ENCODE measurements around the gene LOX.

DNA sequence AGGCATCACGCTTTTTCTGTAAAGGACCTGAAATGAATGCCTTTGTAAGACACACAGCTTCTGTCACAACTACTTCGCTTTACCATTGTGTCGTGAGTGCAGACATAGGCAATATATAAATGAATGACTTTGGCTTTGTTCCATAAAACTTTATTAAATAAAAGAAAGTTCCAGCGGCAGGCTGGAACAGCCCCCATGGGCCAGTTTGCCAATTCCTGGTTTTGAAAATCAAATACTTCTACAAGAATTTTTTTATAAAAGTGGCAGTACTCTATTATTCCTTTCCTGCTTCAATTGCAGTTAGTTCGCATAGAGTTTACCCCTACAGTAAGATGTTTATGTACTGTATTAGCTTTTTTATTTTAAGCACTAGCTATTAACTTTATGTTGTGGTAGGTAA lies 62.6 kb downstream of the LOX start:
- TF ChIP-seq RCOR1 (IDR thresholded peaks at IDR 0.05; ENCODE audit: borderline replicate concordance in 1 of 2, low read depth in 2 of 2, low read length in 2 of 2) (no peak), ATF1 (CRISPR knock-in tag; IDR thresholded peaks at IDR 0.05) (no peak), ATF1 (tag; IDR thresholded peaks at IDR 0.05) (no peak), SMAD1 (IDR thresholded peaks at IDR 0.05; ENCODE audit: low read depth, low read length, partially characterized antibody) (no peak), CTBP1 (IDR thresholded peaks at IDR 0.05; ENCODE audit: borderline replicate concordance) (no peak)
- TF ChIP-seq, protein P1, sequence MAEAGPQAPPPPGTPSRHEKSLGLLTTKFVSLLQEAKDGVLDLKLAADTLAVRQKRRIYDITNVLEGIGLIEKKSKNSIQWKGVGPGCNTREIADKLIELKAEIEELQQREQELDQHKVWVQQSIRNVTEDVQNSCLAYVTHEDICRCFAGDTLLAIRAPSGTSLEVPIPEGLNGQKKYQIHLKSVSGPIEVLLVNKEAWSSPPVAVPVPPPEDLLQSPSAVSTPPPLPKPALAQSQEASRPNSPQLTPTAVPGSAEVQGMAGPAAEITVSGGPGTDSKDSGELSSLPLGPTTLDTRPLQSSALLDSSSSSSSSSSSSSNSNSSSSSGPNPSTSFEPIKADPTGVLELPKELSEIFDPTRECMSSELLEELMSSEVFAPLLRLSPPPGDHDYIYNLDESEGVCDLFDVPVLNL (CRISPR knock-in tag; IDR thresholded peaks at IDR 0.05; ENCODE audit: low read depth): no peak
- TF ChIP-seq, protein P2, sequence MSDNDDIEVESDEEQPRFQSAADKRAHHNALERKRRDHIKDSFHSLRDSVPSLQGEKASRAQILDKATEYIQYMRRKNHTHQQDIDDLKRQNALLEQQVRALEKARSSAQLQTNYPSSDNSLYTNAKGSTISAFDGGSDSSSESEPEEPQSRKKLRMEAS (CRISPR knock-in tag; IDR thresholded peaks at IDR 0.05): no peak

All from K562 (cell line).